Activated naive CD8-positive, alpha-beta T cell treated with anti-CD3 and anti-CD28 coated beads for 36 hours (primary cell): Measurements from ENCODE around the gene ARPP21. TPM values are rescaled to one million over a fixed set of nuclear protein-coding genes. Genes with fewer than 3 reads are reported as not detected.

ENCODE experiments used
- DNase-seq: peaks from one replicate; pipeline ENCODE4 v3.0.0; 2021
- H3K27ac Mint-ChIP-seq: one replicate; pipeline ENCODE4 v1.8.0; 2022; ENCODE audit warnings: mild to moderate bottlenecking, moderate library complexity, mixed read lengths
- H3K27me3 Mint-ChIP-seq: one replicate; pipeline ENCODE4 v1.8.0; 2022; ENCODE audit warnings: mild to moderate bottlenecking, mixed read lengths
- H3K36me3 Mint-ChIP-seq: one replicate; pipeline ENCODE4 v1.8.0; 2021; ENCODE audit warnings: mild to moderate bottlenecking, mixed read lengths
- H3K4me1 Mint-ChIP-seq: one replicate; pipeline ENCODE4 v1.8.0; 2021; ENCODE audit warnings: mixed read lengths
- H3K4me3 Mint-ChIP-seq: one replicate; pipeline ENCODE4 v1.8.0; 2022; ENCODE audit warnings: mild to moderate bottlenecking, moderate library complexity, mixed read lengths
- H3K9me3 Mint-ChIP-seq: one replicate; pipeline ENCODE4 v1.8.0; 2022; ENCODE audit warnings: mixed read lengths
- total RNA-seq, 2 experiments: library from RNA; stranded (reverse); gene quantifications; one replicate each; pipeline ENCODE4 v1.2.3, GENCODE V29; 2021

The ARPP21 gene
- total RNA-seq, 2 experiments from 2014 or later, result not detected

- no peak overlapping the region for H3K27ac Mint-ChIP-seq
- no peaks in the 10 kb centered on the region for H3K9me3 Mint-ChIP-seq
- DNase-seq, result no peak
- H3K36me3 Mint-ChIP-seq, result no peaks in the 10 kb centered on the region
- peaks cover 14% of the 10 kb centered on the region for H3K27me3 Mint-ChIP-seq
- H3K4me3 Mint-ChIP-seq, result no peak overlapping the region
- no peaks in the 10 kb centered on the region for H3K4me1 Mint-ChIP-seq
These were observed 14.0 kb downstream of the ARPP21 start for GRCh38 chr3:35653347-35653746.

DNA sequence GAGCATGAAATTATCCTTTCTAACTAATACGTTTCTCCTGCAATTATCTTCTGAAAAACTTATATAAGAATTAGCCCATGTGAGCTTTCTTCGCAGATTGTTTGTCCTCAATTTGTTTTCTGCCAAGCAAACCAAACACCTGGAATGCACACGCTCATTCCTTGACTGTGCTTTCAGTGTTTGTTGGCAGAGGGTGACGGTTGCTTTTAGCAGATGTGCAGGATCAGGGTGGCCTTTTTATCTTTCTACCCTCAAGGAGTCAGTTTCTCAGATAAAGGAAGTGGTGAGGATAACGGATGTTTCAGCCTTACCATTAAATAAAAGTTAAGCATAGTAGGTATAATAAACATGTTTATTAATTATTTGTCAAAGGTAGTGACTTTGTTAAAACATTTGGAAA, 15.2 kb downstream of the ARPP21 start:
- Mint-ChIP-seq H3K36me3 (no peaks in the 10 kb centered on the region), H3K27me3 (peaks cover 11% of the 10 kb centered on the region), H3K4me1 (no peaks in the 10 kb centered on the region), H3K4me3 (no peak overlapping the region), H3K27ac (no peak overlapping the region), H3K9me3 (no peaks in the 10 kb centered on the region)
- no peak for DNase-seq

GRCh38 chr3:35658686-35659085, 19.4 kb downstream of the ARPP21 start:
- H3K27ac Mint-ChIP-seq, result no peak overlapping the region

DNA sequence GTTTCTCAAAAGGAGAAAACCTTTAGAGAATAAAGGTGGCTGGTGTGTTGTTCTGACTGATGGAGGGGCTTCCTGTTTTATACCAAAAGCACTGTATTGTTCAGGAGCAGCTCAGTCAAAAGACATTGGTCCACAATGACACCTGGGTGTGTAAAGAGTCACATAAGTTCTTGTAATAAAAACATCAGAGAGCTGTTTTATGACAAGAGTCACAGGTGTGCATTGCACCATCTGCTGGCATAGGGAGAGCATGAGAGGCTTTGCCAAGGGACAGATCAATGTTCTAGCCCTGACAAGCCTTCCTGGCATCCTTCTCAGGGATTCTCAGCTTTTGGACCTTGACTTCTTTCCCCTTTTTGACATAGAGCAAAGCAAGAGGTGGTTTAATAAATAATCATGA, 20.4 kb downstream of the ARPP21 start:
- no peak overlapping the region for H3K27ac Mint-ChIP-seq
- H3K36me3 Mint-ChIP-seq, result no peaks in the 10 kb centered on the region
- H3K27me3 Mint-ChIP-seq, result peaks cover 3% of the 10 kb centered on the region
- H3K4me3 Mint-ChIP-seq, result no peak overlapping the region
- DNase-seq, result no peak
- no peaks in the 10 kb centered on the region for H3K9me3 Mint-ChIP-seq
- H3K4me1 Mint-ChIP-seq, result no peaks in the 10 kb centered on the region

More at GRCh38 chr3:35658686-35659085, 19.4 kb downstream of the ARPP21 start:
- Mint-ChIP-seq H3K36me3 (no peaks in the 10 kb centered on the region), H3K4me1 (no peaks in the 10 kb centered on the region), H3K9me3 (no peaks in the 10 kb centered on the region), H3K27me3 (peaks cover 7% of the 10 kb centered on the region), H3K4me3 (no peak overlapping the region)
- no peak for DNase-seq

DNA sequence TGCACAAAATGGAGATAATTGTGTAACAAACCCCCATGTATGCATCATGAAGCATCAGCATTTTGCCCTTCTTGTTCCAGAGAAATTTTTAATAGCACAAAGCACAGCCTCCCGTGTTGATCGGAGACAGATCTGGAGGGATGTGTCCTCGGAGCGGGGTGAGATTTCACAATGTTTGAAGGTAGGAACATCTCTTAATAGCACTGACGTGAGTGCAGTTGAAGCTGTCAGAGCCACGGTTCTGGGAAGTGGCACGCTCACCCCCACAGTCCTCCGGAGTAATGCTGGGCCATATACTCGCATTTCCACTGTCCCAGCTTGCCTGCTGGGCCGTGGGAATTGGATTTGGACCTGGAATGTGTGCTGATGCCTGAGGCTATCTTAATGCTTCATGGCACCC, 24.1 kb downstream of the ARPP21 start:
- Mint-ChIP-seq H3K4me1 (no peaks in the 10 kb centered on the region), H3K27me3 (no peaks in the 10 kb centered on the region), H3K27ac (no peak overlapping the region)

DNA sequence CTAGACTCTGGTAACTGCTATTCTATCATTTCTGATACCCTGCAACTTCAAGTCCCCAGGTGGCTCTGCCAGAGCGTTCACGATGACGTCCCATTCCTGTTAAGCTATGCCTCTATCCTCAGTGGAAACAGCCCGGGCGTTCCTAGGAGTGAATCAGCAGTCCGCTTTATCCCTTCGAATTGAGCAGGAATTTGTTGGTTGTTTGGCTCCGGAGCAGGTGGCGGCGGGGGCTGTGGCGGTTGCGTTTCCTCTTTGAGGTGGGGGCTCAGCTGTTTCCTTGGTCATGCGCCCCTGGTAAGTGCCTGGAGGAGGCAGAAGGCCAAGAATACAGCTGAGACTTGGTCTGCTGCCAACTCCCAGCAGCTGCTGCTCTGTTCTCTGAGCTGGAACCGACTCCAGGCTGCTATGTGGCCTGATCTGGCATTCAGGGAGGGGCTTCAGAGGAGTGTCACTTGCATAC, 25.2 kb downstream of the ARPP21 start:
- Mint-ChIP-seq H3K4me3 (no peak overlapping the region), H3K27me3 (no peaks in the 10 kb centered on the region), H3K36me3 (no peaks in the 10 kb centered on the region), H3K9me3 (no peaks in the 10 kb centered on the region), H3K4me1 (no peaks in the 10 kb centered on the region), H3K27ac (no peak overlapping the region)
- no peak for DNase-seq

More for the DNA sequence above, 24.1 kb downstream of the ARPP21 start:
- Mint-ChIP-seq H3K4me3 (no peak overlapping the region), H3K9me3 (no peaks in the 10 kb centered on the region), H3K36me3 (no peaks in the 10 kb centered on the region)
- DNase-seq, result no peak

GRCh38 chr3:35665390-35666055, 26.2 kb downstream of the ARPP21 start:
- Mint-ChIP-seq H3K4me3 (no peak overlapping the region), H3K27ac (no peak overlapping the region), H3K36me3 (no peaks in the 10 kb centered on the region), H3K27me3 (no peaks in the 10 kb centered on the region), H3K9me3 (no peaks in the 10 kb centered on the region), H3K4me1 (no peaks in the 10 kb centered on the region)
- no peak for DNase-seq

DNA sequence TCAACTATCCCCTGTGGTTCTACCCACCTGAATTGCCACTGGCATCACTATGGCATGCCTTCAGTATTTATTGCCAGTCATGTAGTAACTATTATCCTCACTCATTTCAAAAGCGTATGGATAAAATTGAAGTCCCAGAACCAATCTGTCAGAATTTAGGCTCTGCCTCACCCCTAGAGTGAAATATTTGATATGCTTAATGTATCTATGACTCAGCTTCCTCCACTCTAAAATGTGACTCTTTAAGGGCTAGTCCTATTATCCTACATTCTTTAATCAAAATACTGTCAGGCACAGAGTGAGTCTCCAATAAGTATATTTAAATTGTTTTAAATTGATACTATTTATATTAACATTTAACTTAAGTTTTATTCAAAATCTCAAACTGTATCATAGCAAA, 27.6 kb downstream of the ARPP21 start:
- H3K36me3 Mint-ChIP-seq, result no peaks in the 10 kb centered on the region
- H3K4me1 Mint-ChIP-seq, result no peaks in the 10 kb centered on the region
- no peaks in the 10 kb centered on the region for H3K9me3 Mint-ChIP-seq
- no peaks in the 10 kb centered on the region for H3K27me3 Mint-ChIP-seq
- H3K27ac Mint-ChIP-seq, result no peak overlapping the region
- H3K4me3 Mint-ChIP-seq, result no peak overlapping the region
- DNase-seq, result no peak

DNA sequence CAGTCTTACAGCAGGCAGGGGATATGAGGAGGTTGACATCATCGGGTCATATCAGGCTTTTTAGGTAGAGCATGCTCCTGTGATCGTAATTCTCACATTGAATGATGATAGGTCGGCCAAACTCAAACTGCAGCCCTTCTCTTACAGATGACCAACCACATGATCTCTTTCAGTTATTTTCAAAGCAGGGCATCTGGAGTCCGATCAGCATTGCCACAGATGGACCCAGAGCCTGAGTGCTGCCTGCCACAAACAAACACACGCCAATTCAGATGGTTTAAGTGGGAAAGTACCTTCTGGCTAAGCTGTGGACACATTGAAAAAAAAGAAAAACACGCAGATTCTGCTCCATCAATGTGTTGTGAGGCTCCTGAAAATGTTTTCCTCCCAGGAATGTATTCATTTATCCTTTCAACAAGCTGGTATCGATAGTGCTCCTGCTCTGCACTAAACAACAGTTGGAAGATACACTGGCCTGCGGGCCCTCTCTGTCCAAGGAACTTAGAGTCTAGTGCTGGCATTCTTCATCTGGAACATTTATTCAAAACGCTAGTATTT, 31.2 kb downstream of the ARPP21 start:
- Mint-ChIP-seq H3K27me3 (no peaks in the 10 kb centered on the region), H3K9me3 (no peaks in the 10 kb centered on the region), H3K4me3 (no peak overlapping the region), H3K36me3 (no peaks in the 10 kb centered on the region), H3K4me1 (peaks cover 2% of the 10 kb centered on the region), H3K27ac (no peak overlapping the region)
- no peak for DNase-seq

- Mint-ChIP-seq H3K4me3 (no peak overlapping the region), H3K27me3 (no peaks in the 10 kb centered on the region), H3K36me3 (no peaks in the 10 kb centered on the region), H3K27ac (no peak overlapping the region), H3K9me3 (no peaks in the 10 kb centered on the region), H3K4me1 (peaks cover 2% of the 10 kb centered on the region)
- no peak for DNase-seq
These were observed 32.2 kb downstream of the ARPP21 start for GRCh38 chr3:35671483-35671882.

GRCh38 chr3:35673017-35673416, 33.7 kb downstream of the ARPP21 start:
- no peak for DNase-seq
- no peaks in the 10 kb centered on the region for H3K9me3 Mint-ChIP-seq
- H3K27ac Mint-ChIP-seq, result no peak overlapping the region
- no peak overlapping the region for H3K4me3 Mint-ChIP-seq
- H3K27me3 Mint-ChIP-seq, result no peaks in the 10 kb centered on the region
- H3K36me3 Mint-ChIP-seq, result no peaks in the 10 kb centered on the region
- H3K4me1 Mint-ChIP-seq, result peaks cover 2% of the 10 kb centered on the region

DNA sequence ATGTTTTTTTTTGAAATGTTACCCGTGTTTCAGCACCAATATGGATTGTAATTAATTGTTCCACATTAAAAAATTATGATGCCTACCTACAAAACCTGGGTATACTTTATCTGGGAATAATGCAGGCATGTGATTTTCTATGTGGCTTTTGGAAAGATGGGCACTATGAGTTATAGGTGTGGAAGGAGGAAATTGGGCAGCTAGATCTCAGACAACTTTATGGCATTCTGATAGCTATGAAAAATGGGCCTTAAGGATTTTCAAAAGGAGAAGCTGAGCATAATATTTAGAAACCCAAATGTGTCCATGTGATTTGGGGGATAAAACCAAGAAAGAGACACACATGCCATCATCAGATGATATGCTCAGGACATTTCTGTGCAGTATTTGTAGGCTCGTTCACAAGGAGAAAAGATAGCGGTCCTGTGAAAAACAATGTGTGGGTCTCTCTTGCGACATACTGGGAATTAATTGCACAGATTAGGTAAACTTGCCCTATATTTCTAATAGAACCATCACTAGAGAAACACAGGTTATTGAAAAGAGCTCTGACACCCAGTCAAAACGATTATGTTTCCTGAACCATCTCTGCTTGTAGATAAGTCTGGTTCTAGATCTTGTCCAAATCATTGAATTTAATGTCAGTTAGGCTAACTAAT, 35.3 kb downstream of the ARPP21 start:
- H3K9me3 Mint-ChIP-seq, result no peaks in the 10 kb centered on the region
- H3K27ac Mint-ChIP-seq, result no peak overlapping the region
- peaks cover 2% of the 10 kb centered on the region for H3K4me1 Mint-ChIP-seq
- no peak for DNase-seq
- H3K36me3 Mint-ChIP-seq, result no peaks in the 10 kb centered on the region
- H3K4me3 Mint-ChIP-seq, result no peak overlapping the region
- H3K27me3 Mint-ChIP-seq, result no peaks in the 10 kb centered on the region

- H3K27me3 Mint-ChIP-seq, result no peaks in the 10 kb centered on the region
- no peak for DNase-seq
- no peak overlapping the region for H3K27ac Mint-ChIP-seq
- no peak overlapping the region for H3K4me3 Mint-ChIP-seq
- H3K4me1 Mint-ChIP-seq, result peaks cover 2% of the 10 kb centered on the region
- H3K36me3 Mint-ChIP-seq, result no peaks in the 10 kb centered on the region
- H3K9me3 Mint-ChIP-seq, result no peaks in the 10 kb centered on the region
These were observed 35.9 kb downstream of the ARPP21 start for GRCh38 chr3:35675206-35675605.

DNA sequence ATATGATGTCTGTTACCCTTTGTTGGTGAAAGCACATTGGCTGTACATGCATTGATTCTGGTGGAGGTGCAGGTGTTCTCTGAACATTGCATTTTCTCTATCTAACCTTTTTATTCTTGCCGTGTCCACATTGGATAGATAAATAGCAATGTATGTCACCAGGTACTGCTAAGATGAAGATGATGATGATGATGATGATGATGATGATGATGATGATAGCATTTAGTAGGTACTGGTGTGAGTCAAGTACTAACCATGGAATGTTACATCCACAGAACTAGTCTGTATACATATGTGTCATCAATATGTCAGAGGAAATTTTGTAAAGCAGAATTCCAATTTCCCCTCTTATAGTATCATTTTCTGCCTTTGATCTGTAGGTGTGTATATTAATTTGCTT, 36.3 kb downstream of the ARPP21 start:
- no peaks in the 10 kb centered on the region for H3K9me3 Mint-ChIP-seq
- no peaks in the 10 kb centered on the region for H3K27me3 Mint-ChIP-seq
- H3K36me3 Mint-ChIP-seq, result no peaks in the 10 kb centered on the region
- H3K27ac Mint-ChIP-seq, result no peak overlapping the region
- no peak overlapping the region for H3K4me3 Mint-ChIP-seq
- peaks cover 2% of the 10 kb centered on the region for H3K4me1 Mint-ChIP-seq
- no peak for DNase-seq

GRCh38 chr3:35677797-35678196, 38.5 kb downstream of the ARPP21 start:
- H3K36me3 Mint-ChIP-seq, result no peaks in the 10 kb centered on the region
- H3K27ac Mint-ChIP-seq, result no peak overlapping the region
- H3K4me1 Mint-ChIP-seq, result no peaks in the 10 kb centered on the region
- H3K9me3 Mint-ChIP-seq, result no peaks in the 10 kb centered on the region
- H3K27me3 Mint-ChIP-seq, result no peaks in the 10 kb centered on the region
- DNase-seq, result no peak
- H3K4me3 Mint-ChIP-seq, result no peak overlapping the region
